Naive thymus-derived CD4-positive, alpha-beta T cell (primary cell): ENCODE measurements around the gene ENDOU. TPM values are rescaled to one million over a fixed set of nuclear protein-coding genes. Genes with fewer than 3 reads are reported as not detected.

Source experiments
- ATAC-seq: fragments of 150-1000 bp; cut with Tn5 transposase; 2 replicates; pipeline ENCODE4 v1.10.0; 2021; ENCODE audit warnings: mild to moderate bottlenecking, moderate library complexity
- CTCF ChIA-PET: fragments of 350-600 bp; sonication (Branson Sonifier 250); formaldehyde crosslinking; loops from one replicate; lab custom pipeline; 2021; ENCODE audit warnings: antibody characterized with exemption; lab: Charles Lee
- POLR2A ChIA-PET: fragments of 350-600 bp; sonication (Branson Sonifier 250); formaldehyde crosslinking; loops from one replicate; lab custom pipeline; 2021; ENCODE audit warnings: antibody characterized with exemption, inconsistent platforms; lab: Charles Lee
- DNase-seq, 9 donors: peaks; one replicate each; pipeline versions ENCODE4 v3.0.0 to v3.0.0-alpha.2; 2020 to 2022; ENCODE audit warnings: mixed read lengths in 1 of 9
- H3K27ac ChIP-seq: one replicate; pipeline ENCODE4 v1.7.0; 2013; ENCODE audit warnings: mild to moderate bottlenecking, low read depth, low read length, moderate library complexity
- H3K27me3 ChIP-seq, 2 donors: one replicate each; pipeline ENCODE4 v1.7.0; 2013; ENCODE audit warnings: low read length in 2 of 2, mild to moderate bottlenecking in 2 of 2, moderate library complexity in 2 of 2; ENCODE audit not compliant: control insufficient read depth in 2 of 2, insufficient read depth in 2 of 2
- H3K36me3 ChIP-seq, 3 experiments: 1 replicate in 2 of 3; 2 replicates in 1 of 3; pipeline ENCODE4 v1.7.0; 2013; ENCODE audit warnings: low read length in 3 of 3, mild to moderate bottlenecking in 3 of 3, moderate library complexity in 1 of 3; ENCODE audit not compliant: insufficient read depth in 3 of 3, control insufficient read depth in 2 of 3
- H3K4me1 ChIP-seq, 2 donors: one replicate each; pipeline ENCODE4 v1.7.0; 2013; ENCODE audit warnings: low read length in 2 of 2, mild to moderate bottlenecking in 2 of 2, moderate library complexity in 1 of 2; ENCODE audit not compliant: control insufficient read depth in 2 of 2, insufficient read depth in 2 of 2
- H3K4me3 ChIP-seq: 2 replicates; pipeline ENCODE4 v1.7.0; 2013; ENCODE audit warnings: mild to moderate bottlenecking, low read length
- H3K9me3 ChIP-seq, 3 experiments: 1 replicate in 2 of 3; 2 replicates in 1 of 3; pipeline ENCODE4 v1.7.0; 2013; ENCODE audit warnings: low read length in 3 of 3; ENCODE audit not compliant: control insufficient read depth in 2 of 3
- H3K27ac Mint-ChIP-seq, 9 donors: one replicate each; pipeline ENCODE4 v1.8.0; 2020 to 2022; ENCODE audit warnings: mixed read lengths in 9 of 9, mild to moderate bottlenecking in 8 of 9, moderate library complexity in 5 of 9, inconsistent platforms in 2 of 9
- H3K27me3 Mint-ChIP-seq, 5 donors: one replicate each; pipeline ENCODE4 v1.8.0; 2021 to 2022; ENCODE audit warnings: mixed read lengths in 5 of 5, mild to moderate bottlenecking in 1 of 5
- H3K36me3 Mint-ChIP-seq, 5 donors: one replicate each; pipeline ENCODE4 v1.8.0; 2020 to 2022; ENCODE audit warnings: mixed read lengths in 5 of 5, mild to moderate bottlenecking in 3 of 5, inconsistent platforms in 1 of 5
- H3K4me1 Mint-ChIP-seq, 7 donors: one replicate each; pipeline ENCODE4 v1.8.0; 2020 to 2022; ENCODE audit warnings: mixed read lengths in 7 of 7, mild to moderate bottlenecking in 3 of 7, inconsistent platforms in 1 of 7
- H3K4me3 Mint-ChIP-seq, 10 donors: one replicate each; pipeline ENCODE4 v1.8.0; 2020 to 2022; ENCODE audit warnings: mild to moderate bottlenecking in 10 of 10, mixed read lengths in 10 of 10, moderate library complexity in 6 of 10, inconsistent platforms in 2 of 10
- H3K9me3 Mint-ChIP-seq, 11 donors: one replicate each; pipeline ENCODE4 v1.8.0; 2020 to 2022; ENCODE audit warnings: mixed read lengths in 11 of 11, mild to moderate bottlenecking in 4 of 11, inconsistent platforms in 1 of 11, moderate library complexity in 1 of 11
- intact Hi-C, 2 donors: fragments of 100-400 bp; cut with micrococcal nuclease; formaldehyde crosslinking; loops; one replicate each; pipeline ENCODE4 v1.15.1; 2023
- polyA plus RNA-seq, 2 donors: library from polyadenylated mRNA; unstranded; fragments of 300-500 nt; fragmentation: Illumina TruSeq; gene quantifications; one replicate each; pipeline ENCODE4 v1.2.3, GENCODE V29; 2021
- total RNA-seq, 6 experiments: library from RNA in 5 of 6; stranded (reverse) in 5 of 6; gene quantifications; 1 replicate in 5 of 6; 2 replicates in 1 of 6; pipeline ENCODE4 v1.2.3 and lab custom pipeline; 2021 to 2026

ENDOU gene
- total and polyA plus RNA-seq, 7 experiments from 2014 or later: not detected

- DNase-seq: peak; percentile 91 to 99 (median 95)
- Mint-ChIP-seq H3K27ac (peak within 1 kb of the TSS; percentile 93 to 99 (median 97)), H3K27me3 (no peaks in the 10 kb centered on the region), H3K9me3 (peaks cover 0 to 1% (median 0%) of the 10 kb centered on the region in 11 donors), H3K4me3 (peak within 1 kb of the TSS; percentile 92 to 99 (median 98)), H3K36me3 (peaks cover 1 to 12% (median 10%) of the 10 kb centered on the region in 5 donors), H3K4me1 (peaks cover 48 to 73% (median 63%) of the 10 kb centered on the region in 7 donors)
- peak within 1 kb of the TSS; percentile 59 for H3K4me3 ChIP-seq
- no peaks in the 10 kb centered on the region for H3K27me3 ChIP-seq
- H3K4me1 ChIP-seq: peaks cover 21 to 27% of the 10 kb centered on the region in 2 donors
- no peaks in the 10 kb centered on the region for H3K9me3 ChIP-seq
- peaks cover 0 to 7% (median under 1%) of the 10 kb centered on the region in 3 experiments for H3K36me3 ChIP-seq
- ChIA-PET POLR2A (interaction anchor here (0.6 to 1.6 kb wide), 15 partner anchors 9 to 1439 kb away, joined by 3 to 8 read pairs (median 3); partner anchors contain the start of genes CCDC184 and HDAC7), CTCF (interaction anchor here (0.6 to 1.3 kb wide), 9 partner anchors 9 to 696 kb away, joined by 3 to 5 read pairs (median 3); partner anchors contain the start of gene ASB8)
- ATAC-seq: peak; percentile 97
- peak within 1 kb of the TSS; percentile 85 for H3K27ac ChIP-seq
- intact Hi-C loops: loop anchor here (1.0 to 5.0 kb wide), 25 partner anchors 10 to 1978 kb away; partner anchors contain the start of genes ARID2 (in 2 of the 2), ASB8 (in 2 of the 2), SCAF11 (in 2 of the 2) and SLC38A2 (in 2 of the 2)
These were observed 19.5 kb downstream of the ENDOU start, which contains the start of gene RPAP3 for GRCh38 chr12:47705566-47706425. Gene RPAP3 (minus strand): TSS chr12:47706030. CDS start chr12:47702840, 3,190 bp downstream.

DNA sequence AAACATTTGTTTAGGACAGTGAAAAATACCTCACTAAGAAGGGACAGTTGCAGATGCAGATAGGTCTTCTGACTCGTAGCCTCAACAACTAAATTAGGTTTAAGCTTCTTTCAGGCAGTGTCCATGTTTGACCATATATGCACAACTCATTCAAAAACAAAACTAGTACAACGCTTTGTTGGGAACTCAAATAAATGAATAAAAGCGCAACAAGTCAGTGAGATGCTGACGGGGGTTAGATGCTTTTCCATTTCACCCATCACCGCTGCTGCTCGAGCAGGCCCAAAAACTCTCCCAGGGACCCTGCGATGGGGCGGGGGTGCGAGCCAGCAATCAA lies 20.1 kb downstream of the ENDOU start:
- Mint-ChIP-seq H3K27me3 (no peaks in the 10 kb centered on the region), H3K36me3 (peaks cover 5 to 17% (median 10%) of the 10 kb centered on the region in 5 donors), H3K4me1 (peaks cover 51 to 79% (median 69%) of the 10 kb centered on the region in 7 donors), H3K9me3 (peaks cover 0 to 1% (median 0%) of the 10 kb centered on the region in 11 donors), H3K4me3 (peak overlapping the region; percentile 84 to 99 (median 96)), H3K27ac (peak overlapping the region; percentile 53 to 97 (median 88))
- ChIA-PET CTCF (interaction anchor here (0.6 to 1.3 kb wide), 5 partner anchors 8 to 697 kb away, joined by 3 to 4 read pairs (median 4); no protein-coding TSS in a partner anchor), POLR2A (interaction anchor here (0.7 to 1.6 kb wide), 4 partner anchors 15 to 1160 kb away, joined by 3 to 5 read pairs (median 4); partner anchors contain the start of gene CCDC184)
- ATAC-seq (no peak), DNase-seq (no peak)
- intact Hi-C loops: loop anchor here (1.0 to 5.0 kb wide), 12 partner anchors 53 to 1978 kb away; partner anchors contain the start of genes SLC38A2 (in 2 of the 2), ARID2 (in 1 of the 2), CCDC184 (in 1 of the 2) and SCAF11 (in 1 of the 2)
- Histone ChIP-seq H3K36me3 (peaks cover 0 to 13% (median 5%) of the 10 kb centered on the region in 3 experiments), H3K27me3 (no peaks in the 10 kb centered on the region), H3K4me1 (peaks cover 21 to 27% of the 10 kb centered on the region in 2 donors), H3K27ac (peak overlapping the region; percentile 85), H3K9me3 (no peaks in the 10 kb centered on the region), H3K4me3 (peak overlapping the region; percentile 59)

- peaks cover 0 to 15% (median 5%) of the 10 kb centered on the region in 3 experiments for H3K36me3 ChIP-seq
- H3K27me3 ChIP-seq: no peaks in the 10 kb centered on the region
- H3K4me1 ChIP-seq: peaks cover 21 to 27% of the 10 kb centered on the region in 2 donors
- intact Hi-C loops: loop anchor here (1.0 to 5.0 kb wide), 12 partner anchors 52 to 1977 kb away; partner anchors contain the start of genes SLC38A2 (in 2 of the 2), ARID2 (in 1 of the 2), CCDC184 (in 1 of the 2) and SCAF11 (in 1 of the 2)
- ATAC-seq (no peak), DNase-seq (no peak)
- H3K4me3 Mint-ChIP-seq: peak overlapping the region; percentile 84 to 99 (median 96)
- ChIA-PET POLR2A (interaction anchor here (0.7 to 1.6 kb wide), 4 partner anchors 15 to 1160 kb away, joined by 3 to 5 read pairs (median 4); partner anchors contain the start of gene CCDC184), CTCF (interaction anchor here (0.6 to 1.3 kb wide), 5 partner anchors 9 to 1580 kb away, joined by 3 to 5 read pairs (median 4); no protein-coding TSS in a partner anchor)
- H3K27me3 Mint-ChIP-seq: no peaks in the 10 kb centered on the region
- H3K27ac ChIP-seq: no peak overlapping the region
- peaks cover 50 to 79% (median 72%) of the 10 kb centered on the region in 7 donors for H3K4me1 Mint-ChIP-seq
- no peaks in the 10 kb centered on the region for H3K9me3 ChIP-seq
- H3K9me3 Mint-ChIP-seq: peaks cover 0 to 1% (median 0%) of the 10 kb centered on the region in 11 donors
- H3K27ac Mint-ChIP-seq: peak overlapping the region; percentile 53 to 97 (median 88)
- peaks cover 5 to 21% (median 12%) of the 10 kb centered on the region in 5 donors for H3K36me3 Mint-ChIP-seq
- H3K4me3 ChIP-seq: peak overlapping the region; percentile 59
These were observed 20.6 kb downstream of the ENDOU start for GRCh38 chr12:47704719-47705118.

- Histone ChIP-seq H3K4me1 (peaks cover 6 to 12% of the 10 kb centered on the region in 2 donors), H3K27me3 (no peaks in the 10 kb centered on the region), H3K36me3 (peaks cover 3 to 38% (median 5%) of the 10 kb centered on the region in 3 experiments), H3K27ac (no peak overlapping the region), H3K9me3 (no peaks in the 10 kb centered on the region), H3K4me3 (no peak overlapping the region)
- CTCF ChIA-PET: interaction anchor here (0.6 kb wide), 1 partner anchor 1546 kb away, joined by 4 read pairs; no protein-coding TSS in a partner anchor
- POLR2A ChIA-PET: no interaction called here
- H3K4me1 Mint-ChIP-seq: peaks cover 25 to 65% (median 49%) of the 10 kb centered on the region in 7 donors
- no peak overlapping the region for H3K4me3 Mint-ChIP-seq
- H3K36me3 Mint-ChIP-seq: peaks cover 12 to 46% (median 22%) of the 10 kb centered on the region in 5 donors
- no peaks in the 10 kb centered on the region for H3K27me3 Mint-ChIP-seq
- DNase-seq (no peak), ATAC-seq (no peak)
- peaks cover 0 to 1% (median 0%) of the 10 kb centered on the region in 11 donors for H3K9me3 Mint-ChIP-seq
- H3K27ac Mint-ChIP-seq: peak overlapping the region in 1 of 9 donors; percentile 23
- intact Hi-C loops: no loop called here
These were observed 25.0 kb downstream of the ENDOU start for GRCh38 chr12:47700263-47700662.

DNA sequence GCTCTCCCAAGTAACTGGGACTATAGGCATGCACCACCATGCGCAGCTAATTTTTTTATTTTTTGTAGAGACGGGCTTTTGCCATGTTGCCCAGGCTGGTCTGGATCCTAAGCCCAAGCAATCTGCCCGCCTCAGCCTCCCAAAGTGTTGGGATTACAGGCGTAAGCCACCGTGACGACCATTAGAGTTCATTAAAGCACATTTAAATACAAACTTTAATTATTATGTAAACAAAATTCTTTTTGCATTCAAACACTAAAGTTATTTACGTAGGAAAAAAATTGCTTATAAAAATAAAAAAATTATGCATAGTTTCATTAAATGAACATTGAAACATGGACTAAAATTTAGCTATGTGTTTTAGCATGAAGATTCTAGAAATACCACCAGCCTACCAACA lies 26.7 kb downstream of the ENDOU start:
- no peak for DNase-seq
- peaks cover 14 to 56% (median 40%) of the 10 kb centered on the region in 7 donors for H3K4me1 Mint-ChIP-seq
- no peak overlapping the region for H3K27ac ChIP-seq
- H3K9me3 ChIP-seq: no peaks in the 10 kb centered on the region
- peaks cover 0 to 5% of the 10 kb centered on the region in 2 donors for H3K4me1 ChIP-seq
- H3K4me3 Mint-ChIP-seq: no peak overlapping the region
- H3K36me3 Mint-ChIP-seq: peaks cover 16 to 53% (median 35%) of the 10 kb centered on the region in 5 donors
- peaks cover 0 to 1% (median 0%) of the 10 kb centered on the region in 11 donors for H3K9me3 Mint-ChIP-seq
- no peaks in the 10 kb centered on the region for H3K27me3 ChIP-seq
- no peak overlapping the region for H3K4me3 ChIP-seq
- H3K36me3 ChIP-seq: peaks cover 3 to 43% (median 5%) of the 10 kb centered on the region in 3 experiments
- no peak overlapping the region for H3K27ac Mint-ChIP-seq
- CTCF ChIA-PET: interaction anchor here (1.1 kb wide), 1 partner anchor 9 kb away, joined by 3 read pairs; no protein-coding TSS in a partner anchor
- ATAC-seq: no peak
- intact Hi-C loops: no loop called here
- POLR2A ChIA-PET: interaction anchor here (0.8 to 1.7 kb wide), 2 partner anchors 12 to 106 kb away, joined by 3 to 4 read pairs; no protein-coding TSS in a partner anchor
- no peaks in the 10 kb centered on the region for H3K27me3 Mint-ChIP-seq
